Caco-2 (cell line): Measurements from ENCODE around the gene UNKL. TPM values are rescaled to one million over a fixed set of nuclear protein-coding genes. Genes with fewer than 3 reads are reported as not detected.

Experiments used
- BruUV-seq: library from RNA; stranded (reverse); fragments of 400-500 nt; replicated peaks from 2 replicates; lab custom pipeline; 2021; lab: Mats Ljungman, UMichigan
- CTCF ChIA-PET: fragments of 300-600 bp; sonication (Branson Sonifier 250); formaldehyde crosslinking; loops from one replicate; lab custom pipeline; 2022; ENCODE audit warnings: antibody characterized with exemption; lab: Charles Lee
- POLR2A ChIA-PET: fragments of 300-600 bp; sonication (Branson Sonifier 250); formaldehyde crosslinking; loops from one replicate; lab custom pipeline; 2022; ENCODE audit warnings: antibody characterized with exemption; lab: Charles Lee
- DNase-seq, 2 experiments: peaks; one replicate each; pipeline versions ENCODE4 v3.0.0 to v3.0.0-alpha.2; 2020 to 2022
- H3K27me3 ChIP-seq: replicated peaks from 2 replicates; pipeline ENCODE4 v1.6.0; 2011; ENCODE audit warnings: low read length; ENCODE audit not compliant: control insufficient read depth, insufficient read depth
- H3K36me3 ChIP-seq: 2 replicates; pipeline ENCODE4 v1.5.1; 2011; ENCODE audit warnings: low read length; ENCODE audit not compliant: control insufficient read depth, insufficient read depth
- H3K4me1 ChIP-seq: fragments of 250-450 bp; sonication (Bioruptor Pico); 2 replicates; pipeline ENCODE4 v1.5.1; 2020; ENCODE audit warnings: mild to moderate bottlenecking
- H3K4me3 ChIP-seq: 2 replicates; pipeline ENCODE4 v1.5.1; 2011; ENCODE audit warnings: low read depth, mild to moderate bottlenecking, control low read depth, low read length
- H3K9me3 ChIP-seq: fragments of 250-450 bp; sonication (Bioruptor Pico); 2 replicates; pipeline ENCODE4 v1.5.1; 2020; ENCODE audit warnings: mild to moderate bottlenecking, moderate library complexity
- H3K27ac Mint-ChIP-seq: one replicate; pipeline ENCODE4 v1.8.0; 2022; ENCODE audit warnings: mixed read lengths; ENCODE audit not compliant: unreplicated experiment
- H3K27me3 Mint-ChIP-seq: one replicate; pipeline ENCODE4 v1.8.0; 2022; ENCODE audit warnings: mixed read lengths; ENCODE audit not compliant: insufficient read depth, unreplicated experiment
- H3K36me3 Mint-ChIP-seq: one replicate; pipeline ENCODE4 v1.8.0; 2022; ENCODE audit warnings: mild to moderate bottlenecking, mixed read lengths; ENCODE audit not compliant: insufficient read depth, unreplicated experiment
- H3K4me1 Mint-ChIP-seq: one replicate; pipeline ENCODE4 v1.8.0; 2022; ENCODE audit warnings: low read depth, mixed read lengths; ENCODE audit not compliant: unreplicated experiment
- H3K4me3 Mint-ChIP-seq: one replicate; pipeline ENCODE4 v1.8.0; 2022; ENCODE audit warnings: mild to moderate bottlenecking, moderate library complexity, mixed read lengths; ENCODE audit not compliant: unreplicated experiment
- H3K9me3 Mint-ChIP-seq: one replicate; pipeline ENCODE4 v1.8.0; 2022; ENCODE audit warnings: mixed read lengths; ENCODE audit not compliant: unreplicated experiment
- intact Hi-C: fragments of 100-400 bp; cut with micrococcal nuclease; formaldehyde crosslinking; loops from one replicate; pipeline ENCODE4 v1.10.0; 2022; ENCODE audit not compliant: unreplicated experiment
- total RNA-seq: library from RNA; stranded (reverse); gene quantifications from 2 replicates; pipeline ENCODE4 v1.2.3, GENCODE V29; 2022
- TF ChIP-seq, protein P1 (sequence below), 2 experiments: fragments of 200-600 bp in 1 of 2; IDR thresholded peaks; 1 replicate in 1 of 2; 2 replicates in 1 of 2; pipeline versions ENCODE4 v1.5.1 to v1.8.0; 2011 to 2022; ENCODE audit warnings: antibody characterized with exemption in 1 of 2, control low read depth in 1 of 2, inconsistent platforms in 1 of 2, low read depth in 1 of 2, low read length in 1 of 2, mild to moderate bottlenecking in 1 of 2, moderate library complexity in 1 of 2; ENCODE audit not compliant: insufficient read depth in 1 of 2, severe bottlenecking in 1 of 2, unreplicated experiment in 1 of 2

UNKL gene
- total RNA-seq, 1 experiment from 2014 or later, result 31.2 TPM

DNA sequence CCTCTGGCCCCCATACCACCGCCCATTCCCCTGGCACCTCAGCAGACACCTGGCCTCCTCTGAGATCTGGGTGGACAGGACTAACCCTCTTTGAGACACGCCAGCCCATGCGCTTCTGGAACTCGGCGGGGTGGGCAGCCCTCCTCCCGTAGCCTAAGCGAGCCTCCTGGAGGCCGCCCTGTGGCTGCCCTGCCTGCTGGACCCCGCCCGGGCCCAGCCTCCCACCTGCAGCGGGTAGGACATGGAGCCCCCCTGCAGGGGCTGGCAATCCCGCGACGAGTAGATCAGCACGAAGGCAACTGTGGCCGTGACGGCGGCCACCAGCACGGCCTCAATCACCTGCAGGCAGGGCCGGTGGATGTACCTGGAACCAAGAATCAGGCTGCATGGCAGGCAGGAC, 38.0 kb upstream of the UNKL start:
- intact Hi-C loops, result no loop called here
- Mint-ChIP-seq H3K27me3 (no peaks in the 10 kb centered on the region), H3K9me3 (no peaks in the 10 kb centered on the region), H3K4me1 (no peaks in the 10 kb centered on the region), H3K4me3 (no peak overlapping the region), H3K27ac (no peak overlapping the region), H3K36me3 (peaks cover 5% of the 10 kb centered on the region)
- TF ChIP-seq, protein P1, sequence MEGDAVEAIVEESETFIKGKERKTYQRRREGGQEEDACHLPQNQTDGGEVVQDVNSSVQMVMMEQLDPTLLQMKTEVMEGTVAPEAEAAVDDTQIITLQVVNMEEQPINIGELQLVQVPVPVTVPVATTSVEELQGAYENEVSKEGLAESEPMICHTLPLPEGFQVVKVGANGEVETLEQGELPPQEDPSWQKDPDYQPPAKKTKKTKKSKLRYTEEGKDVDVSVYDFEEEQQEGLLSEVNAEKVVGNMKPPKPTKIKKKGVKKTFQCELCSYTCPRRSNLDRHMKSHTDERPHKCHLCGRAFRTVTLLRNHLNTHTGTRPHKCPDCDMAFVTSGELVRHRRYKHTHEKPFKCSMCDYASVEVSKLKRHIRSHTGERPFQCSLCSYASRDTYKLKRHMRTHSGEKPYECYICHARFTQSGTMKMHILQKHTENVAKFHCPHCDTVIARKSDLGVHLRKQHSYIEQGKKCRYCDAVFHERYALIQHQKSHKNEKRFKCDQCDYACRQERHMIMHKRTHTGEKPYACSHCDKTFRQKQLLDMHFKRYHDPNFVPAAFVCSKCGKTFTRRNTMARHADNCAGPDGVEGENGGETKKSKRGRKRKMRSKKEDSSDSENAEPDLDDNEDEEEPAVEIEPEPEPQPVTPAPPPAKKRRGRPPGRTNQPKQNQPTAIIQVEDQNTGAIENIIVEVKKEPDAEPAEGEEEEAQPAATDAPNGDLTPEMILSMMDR (IDR thresholded peaks at IDR 0.05; ENCODE audit: insufficient read depth in 1 of 2, low read depth in 1 of 2, low read length in 1 of 2, severe bottlenecking in 1 of 2, unreplicated experiment in 1 of 2), result no peak
- no peaks in the 10 kb centered on the region for H3K9me3 ChIP-seq
- ChIA-PET CTCF (no interaction called here), POLR2A (no interaction called here)
- H3K4me1 ChIP-seq, result no peaks in the 10 kb centered on the region
- no TSS peak for BruUV-seq
- no peaks in the 10 kb centered on the region for H3K27me3 ChIP-seq
- peaks cover 1% of the 10 kb centered on the region; the same call in 1 of the 2 replicates for H3K36me3 ChIP-seq
- DNase-seq, result no peak
- H3K4me3 ChIP-seq, result no peak overlapping the region

DNA sequence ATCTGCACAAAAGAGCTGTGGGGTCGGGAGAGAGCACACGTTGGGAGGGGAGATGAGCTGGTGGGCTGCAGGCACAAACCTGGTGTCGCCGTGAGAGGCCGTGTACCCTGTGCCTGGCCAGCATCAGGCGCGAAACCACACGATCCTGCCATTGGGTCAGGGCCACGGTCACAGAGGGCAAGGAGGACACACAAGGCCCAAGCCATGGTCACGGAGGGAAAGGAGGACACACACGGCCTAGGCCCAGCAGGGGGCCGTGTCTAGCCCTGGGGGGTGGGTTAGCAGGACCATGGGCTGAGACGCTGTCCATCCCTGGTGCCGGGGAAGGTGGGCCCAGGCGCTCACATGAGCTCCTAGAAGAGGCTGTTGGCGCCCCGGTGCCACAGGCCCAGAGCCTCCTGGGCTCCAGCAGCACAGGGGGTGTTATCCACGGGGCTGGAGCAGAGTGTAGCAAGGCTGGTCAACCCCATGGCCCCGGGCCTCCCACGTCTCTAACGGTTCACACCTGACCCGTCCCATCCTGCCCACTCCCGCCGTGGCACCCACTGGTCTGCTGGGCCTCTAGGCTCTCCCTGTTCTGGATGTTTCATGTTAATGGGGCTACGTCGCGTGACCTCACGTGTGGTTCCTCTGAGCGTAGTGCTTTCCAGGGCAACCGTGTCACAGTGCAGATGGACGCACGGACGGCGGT, 37.3 kb upstream of the UNKL start:
- Histone ChIP-seq H3K27me3 (no peaks in the 10 kb centered on the region), H3K4me3 (no peak overlapping the region), H3K4me1 (no peaks in the 10 kb centered on the region), H3K9me3 (no peaks in the 10 kb centered on the region), H3K36me3 (peaks cover 1% of the 10 kb centered on the region; the same call in 1 of the 2 replicates)
- DNase-seq, result no peak
- H3K4me1 Mint-ChIP-seq, result no peaks in the 10 kb centered on the region
- H3K27me3 Mint-ChIP-seq, result no peaks in the 10 kb centered on the region
- H3K36me3 Mint-ChIP-seq, result peaks cover 5% of the 10 kb centered on the region
- TF ChIP-seq, protein P1 (IDR thresholded peaks at IDR 0.05; ENCODE audit: insufficient read depth in 1 of 2, low read depth in 1 of 2, low read length in 1 of 2, severe bottlenecking in 1 of 2, unreplicated experiment in 1 of 2), result no peak
- intact Hi-C loops, result no loop called here
- no TSS peak for BruUV-seq
- ChIA-PET CTCF (no interaction called here), POLR2A (no interaction called here)
- H3K4me3 Mint-ChIP-seq, result no peak overlapping the region
- no peaks in the 10 kb centered on the region for H3K9me3 Mint-ChIP-seq
- H3K27ac Mint-ChIP-seq, result no peak overlapping the region

DNA sequence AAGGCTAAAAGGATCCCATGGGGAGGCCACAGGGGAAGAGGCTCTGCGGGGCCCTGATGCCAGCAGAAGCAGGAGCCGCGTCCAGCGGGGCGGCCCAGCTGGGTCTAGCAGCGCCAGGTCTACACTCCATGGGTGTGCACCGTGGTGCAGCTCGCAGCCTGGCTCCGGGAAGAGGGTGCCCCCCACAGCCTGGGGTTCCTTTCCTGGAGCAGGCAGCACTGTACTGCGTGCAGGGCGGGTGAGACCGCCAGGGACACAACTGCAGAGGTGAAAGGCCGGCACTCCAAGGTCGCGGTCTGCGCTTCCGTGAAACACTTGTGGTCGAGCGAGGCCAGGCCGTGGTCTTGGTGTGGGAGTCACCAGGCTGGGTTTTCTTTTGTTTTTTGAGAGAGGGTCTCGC, 36.3 kb upstream of the UNKL start:
- TF ChIP-seq, protein P1 (IDR thresholded peaks at IDR 0.05; ENCODE audit: insufficient read depth in 1 of 2, low read depth in 1 of 2, low read length in 1 of 2, severe bottlenecking in 1 of 2, unreplicated experiment in 1 of 2), result no peak
- no peak overlapping the region for H3K4me3 Mint-ChIP-seq
- intact Hi-C loops, result no loop called here
- Histone ChIP-seq H3K9me3 (no peaks in the 10 kb centered on the region), H3K4me1 (no peaks in the 10 kb centered on the region), H3K4me3 (no peak overlapping the region), H3K36me3 (peaks cover 1% of the 10 kb centered on the region; the same call in 1 of the 2 replicates), H3K27me3 (no peaks in the 10 kb centered on the region)
- H3K27me3 Mint-ChIP-seq, result no peaks in the 10 kb centered on the region
- CTCF ChIA-PET, result no interaction called here
- POLR2A ChIA-PET, result no interaction called here
- no peak overlapping the region for H3K27ac Mint-ChIP-seq
- H3K9me3 Mint-ChIP-seq, result no peaks in the 10 kb centered on the region
- H3K36me3 Mint-ChIP-seq, result peaks cover 5% of the 10 kb centered on the region
- no TSS peak for BruUV-seq
- no peak for DNase-seq
- H3K4me1 Mint-ChIP-seq, result no peaks in the 10 kb centered on the region
